Breast epithelium (tissue), 4 donors: ENCODE data around the gene FSIP1. TPM values are rescaled to one million over a fixed set of nuclear protein-coding genes. Genes with fewer than 3 reads are reported as not detected.
A peak's percentile ranks its signal among the peaks of the same experiment; 100 is the strongest.

Experiments used
- DNase-seq, 2 donors: peaks; one replicate each; pipeline ENCODE4 v3.0.0-alpha.2; 2019; ENCODE audit warnings: low spot score in 2 of 2
- H3K27ac ChIP-seq, 2 donors: fragments of 200-600 bp; sonication (generic) in 1 of 2; one replicate each; pipeline ENCODE4 v1.5.1; 2016 to 2019; ENCODE audit warnings: mild to moderate bottlenecking in 1 of 2
- H3K27me3 ChIP-seq, 2 donors: fragments of 200-600 bp; sonication (generic) in 1 of 2; one replicate each; pipeline versions ENCODE4 v1.5.1 to v1.6.0; 2017 to 2019; ENCODE audit warnings: control low read depth in 1 of 2, mild to moderate bottlenecking in 1 of 2
- H3K36me3 ChIP-seq: fragments of 200-600 bp; one replicate; pipeline ENCODE4 v1.5.1; 2019
- H3K4me1 ChIP-seq, 2 donors: fragments of 200-600 bp; sonication (generic); one replicate each; pipeline ENCODE4 v1.5.1; 2016 to 2019; ENCODE audit warnings: control low read depth in 1 of 2
- H3K4me3 ChIP-seq, 3 donors: fragments of 200-600 bp; sonication (generic); 1 replicate in 2 of 3; 2 replicates in 1 of 3; pipeline ENCODE4 v1.5.1; 2016 to 2019; ENCODE audit warnings: mild to moderate bottlenecking in 3 of 3, moderate library complexity in 2 of 3
- H3K9me3 ChIP-seq, 2 donors: fragments of 200-600 bp; sonication (generic) in 1 of 2; one replicate each; pipeline ENCODE4 v1.5.1; 2016 to 2019; ENCODE audit warnings: control low read depth in 1 of 2
- POLR2A ChIP-seq: fragments of 450-650 bp; IDR thresholded peaks from one replicate; pipeline ENCODE4 v1.6.1; 2016; ENCODE audit warnings: antibody characterized with exemption, mild to moderate bottlenecking, moderate library complexity
- POLR2AphosphoS5 ChIP-seq, 3 donors: sonication (generic); formaldehyde crosslinking; IDR thresholded peaks; one replicate each; pipeline ENCODE4 v1.6.1; 2017; ENCODE audit warnings: antibody characterized with exemption in 3 of 3
- intact Hi-C: fragments of 100-400 bp; cut with DNase I; formaldehyde crosslinking; loops from one replicate; pipeline ENCODE4 v1.15.1; 2023; ENCODE audit warnings: low total_unique reads
- total RNA-seq, 3 donors: library from RNA; depleted of rRNA; stranded (reverse); fragments of >200 nt; gene quantifications; one replicate each; pipeline ENCODE4 v1.1.0, GENCODE V29; 2016
- TF ChIP-seq, protein P1 (sequence below), 3 donors: fragments of 450-650 bp; IDR thresholded peaks; one replicate each; pipeline ENCODE4 v1.5.1; 2016 to 2017; ENCODE audit warnings: antibody characterized with exemption in 3 of 3, mild to moderate bottlenecking in 3 of 3, moderate library complexity in 3 of 3

The FSIP1 gene
- total RNA-seq, 3 donors from 2014 or later, result 0.32 to 23.3 (median 16.2) TPM

DNA sequence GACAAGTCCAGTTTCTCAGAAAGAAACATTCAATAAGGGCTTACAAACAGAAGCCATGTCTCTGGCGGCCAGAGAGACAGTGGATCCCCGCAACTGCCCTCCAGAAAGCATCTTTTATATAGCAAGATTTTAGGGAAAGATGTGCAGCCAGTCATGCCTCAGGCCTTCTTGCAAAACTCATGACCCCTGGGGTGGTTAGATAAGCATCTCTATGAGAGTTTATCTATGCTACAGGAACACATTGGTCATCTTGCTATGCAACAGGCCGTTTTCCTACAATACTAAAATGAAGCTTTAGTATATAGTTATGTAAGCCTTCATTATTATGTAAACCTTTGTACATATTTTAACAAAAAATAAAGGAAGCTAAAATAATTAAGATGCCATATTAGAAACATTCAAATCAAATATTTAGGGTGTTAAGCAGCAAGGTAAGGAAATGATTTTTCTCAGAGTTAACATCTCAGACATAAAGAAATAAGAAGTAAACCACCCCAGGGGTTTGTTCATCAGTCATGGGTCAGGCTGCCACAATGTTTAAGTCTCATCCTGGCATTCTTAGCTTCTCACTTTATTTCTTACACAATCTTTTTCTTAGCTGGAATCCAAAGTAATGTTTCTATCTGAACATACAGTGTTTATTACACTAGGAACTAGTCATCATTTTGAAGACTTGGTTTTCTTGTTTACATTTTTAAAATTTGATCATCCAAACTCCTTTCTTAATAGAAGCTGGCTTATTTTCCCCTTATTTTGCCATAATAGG, 6.3 kb upstream of the FSIP1 start:
- peaks cover 0 to under 1% of the 10 kb centered on the region in 2 donors for H3K4me1 ChIP-seq
- intact Hi-C loops, result no loop called here
- DNase-seq, result no peak
- H3K27me3 ChIP-seq, result no peaks in the 10 kb centered on the region
- H3K36me3 ChIP-seq, result no peaks in the 10 kb centered on the region
- no peak overlapping the region for H3K27ac ChIP-seq
- H3K9me3 ChIP-seq, result no peaks in the 10 kb centered on the region
- H3K4me3 ChIP-seq, result no peak overlapping the region
- TF ChIP-seq, protein P1, sequence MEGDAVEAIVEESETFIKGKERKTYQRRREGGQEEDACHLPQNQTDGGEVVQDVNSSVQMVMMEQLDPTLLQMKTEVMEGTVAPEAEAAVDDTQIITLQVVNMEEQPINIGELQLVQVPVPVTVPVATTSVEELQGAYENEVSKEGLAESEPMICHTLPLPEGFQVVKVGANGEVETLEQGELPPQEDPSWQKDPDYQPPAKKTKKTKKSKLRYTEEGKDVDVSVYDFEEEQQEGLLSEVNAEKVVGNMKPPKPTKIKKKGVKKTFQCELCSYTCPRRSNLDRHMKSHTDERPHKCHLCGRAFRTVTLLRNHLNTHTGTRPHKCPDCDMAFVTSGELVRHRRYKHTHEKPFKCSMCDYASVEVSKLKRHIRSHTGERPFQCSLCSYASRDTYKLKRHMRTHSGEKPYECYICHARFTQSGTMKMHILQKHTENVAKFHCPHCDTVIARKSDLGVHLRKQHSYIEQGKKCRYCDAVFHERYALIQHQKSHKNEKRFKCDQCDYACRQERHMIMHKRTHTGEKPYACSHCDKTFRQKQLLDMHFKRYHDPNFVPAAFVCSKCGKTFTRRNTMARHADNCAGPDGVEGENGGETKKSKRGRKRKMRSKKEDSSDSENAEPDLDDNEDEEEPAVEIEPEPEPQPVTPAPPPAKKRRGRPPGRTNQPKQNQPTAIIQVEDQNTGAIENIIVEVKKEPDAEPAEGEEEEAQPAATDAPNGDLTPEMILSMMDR (IDR thresholded peaks at IDR 0.05), result no peak
- no peak for TF ChIP-seq POLR2AphosphoS5 (IDR thresholded peaks at IDR 0.05)
- no peak for TF ChIP-seq POLR2A

DNA sequence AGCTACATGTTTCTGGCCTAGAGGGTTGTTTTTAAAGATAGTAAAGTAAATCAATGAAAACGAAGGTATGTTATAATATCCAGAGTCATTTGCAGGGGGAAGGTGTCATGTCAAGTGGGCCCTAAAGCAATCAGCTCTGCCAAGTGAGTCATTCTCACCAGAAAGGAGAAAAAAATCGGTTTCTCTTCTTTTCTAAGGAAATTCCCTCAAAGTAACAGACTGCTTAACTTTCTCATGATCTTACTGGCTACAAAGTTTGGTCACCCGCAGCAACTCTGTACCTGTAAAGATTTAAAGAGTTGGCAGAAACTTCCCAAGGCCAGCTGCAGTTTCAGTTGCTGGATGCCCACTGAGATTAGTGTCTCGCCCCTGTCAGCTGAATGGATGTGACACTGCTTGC, 5.5 kb upstream of the FSIP1 start:
- DNase-seq, result no peak
- no peaks in the 10 kb centered on the region for H3K9me3 ChIP-seq
- H3K27me3 ChIP-seq, result no peaks in the 10 kb centered on the region
- peaks cover 0 to 6% of the 10 kb centered on the region in 2 donors for H3K4me1 ChIP-seq
- no peak overlapping the region for H3K27ac ChIP-seq
- intact Hi-C loops, result no loop called here
- no peak overlapping the region for H3K4me3 ChIP-seq
- no peak for TF ChIP-seq POLR2A
- no peak for TF ChIP-seq POLR2AphosphoS5 (IDR thresholded peaks at IDR 0.05)
- TF ChIP-seq, protein P1 (IDR thresholded peaks at IDR 0.05), result no peak
- no peaks in the 10 kb centered on the region for H3K36me3 ChIP-seq

DNA sequence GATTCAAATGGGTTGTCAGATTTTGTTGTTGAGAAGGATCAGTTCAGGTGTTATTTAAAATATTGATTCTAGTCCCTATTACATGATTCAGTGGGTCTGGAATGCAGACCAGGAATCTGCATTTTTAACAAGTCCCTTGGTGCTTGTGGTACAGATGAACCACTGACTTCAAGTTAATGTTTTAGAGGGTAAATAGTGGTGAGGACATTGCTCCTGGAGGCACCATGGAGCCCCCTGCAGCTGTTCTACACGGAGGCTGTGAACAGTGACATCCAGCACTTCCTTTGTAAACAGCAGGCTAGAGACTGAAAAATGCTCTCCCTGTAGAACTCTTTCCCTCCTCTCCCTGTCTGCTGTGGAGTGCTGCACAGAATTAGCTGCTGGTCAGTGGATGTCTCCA, 4.8 kb upstream of the FSIP1 start:
- Histone ChIP-seq H3K27ac (no peak overlapping the region), H3K4me1 (peaks cover 0 to 6% of the 10 kb centered on the region in 2 donors), H3K9me3 (no peaks in the 10 kb centered on the region), H3K4me3 (no peak overlapping the region), H3K36me3 (no peaks in the 10 kb centered on the region), H3K27me3 (no peaks in the 10 kb centered on the region)
- no peak for DNase-seq
- TF ChIP-seq, protein P1 (IDR thresholded peaks at IDR 0.05), result no peak
- TF ChIP-seq POLR2A (no peak), POLR2AphosphoS5 (IDR thresholded peaks at IDR 0.05) (no peak)
- intact Hi-C loops, result no loop called here

DNA sequence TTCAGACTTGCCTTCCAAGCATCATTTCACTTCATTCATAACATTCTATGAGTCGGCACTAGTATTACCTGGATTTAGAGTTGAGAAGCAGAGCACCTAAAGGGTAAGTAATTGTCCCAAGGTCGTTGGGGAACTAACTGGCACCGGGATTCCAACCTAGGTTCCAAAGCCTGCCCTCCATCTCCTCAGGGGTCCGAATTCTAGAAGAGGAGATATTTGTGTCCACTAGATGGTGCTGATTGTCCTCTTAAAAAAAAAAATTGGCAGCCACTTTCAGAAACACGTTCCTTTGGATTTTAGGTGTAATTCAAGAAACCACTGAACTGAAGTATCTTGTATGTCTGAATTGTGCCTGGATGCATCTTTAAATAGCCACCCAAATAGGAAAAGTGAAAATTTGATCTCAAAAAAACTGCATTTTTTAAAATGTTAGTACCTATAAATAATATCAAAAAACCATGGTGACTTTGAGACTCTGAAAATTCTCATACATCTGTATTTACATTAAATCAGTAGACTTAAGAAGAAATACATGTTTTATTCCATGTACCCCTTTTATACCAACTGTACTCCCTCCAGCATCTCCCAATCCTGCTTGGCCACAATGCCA, 3.9 kb upstream of the FSIP1 start:
- intact Hi-C loops, result no loop called here
- no peaks in the 10 kb centered on the region for H3K27me3 ChIP-seq
- H3K9me3 ChIP-seq, result no peaks in the 10 kb centered on the region
- H3K36me3 ChIP-seq, result no peaks in the 10 kb centered on the region
- no peak overlapping the region for H3K4me3 ChIP-seq
- peaks cover 0 to 6% of the 10 kb centered on the region in 2 donors for H3K4me1 ChIP-seq
- no peak overlapping the region for H3K27ac ChIP-seq
- no peak for TF ChIP-seq POLR2A
- no peak for TF ChIP-seq POLR2AphosphoS5 (IDR thresholded peaks at IDR 0.05)
- TF ChIP-seq, protein P1 (IDR thresholded peaks at IDR 0.05), result peak; percentile 53 to 78 (median 61)
- no peak for DNase-seq

DNA sequence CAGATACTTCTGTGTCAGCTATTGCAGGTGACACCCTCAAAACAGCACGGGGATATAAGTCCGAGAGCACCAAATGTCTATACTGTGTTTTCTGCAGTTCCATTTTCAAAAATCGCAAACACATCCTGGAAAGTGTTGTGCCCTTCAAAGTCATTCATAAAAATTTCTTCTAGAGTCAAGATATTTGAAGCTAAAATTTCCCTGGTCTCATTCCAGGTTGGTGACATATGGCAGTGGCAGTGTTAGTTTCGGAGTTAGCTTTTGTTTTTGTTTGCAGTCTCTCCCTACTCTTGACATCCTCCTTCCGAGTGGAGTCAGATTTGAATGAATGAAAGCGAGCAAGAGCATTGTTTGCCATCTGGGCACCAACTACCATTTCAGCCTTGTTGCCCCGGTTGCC, 3.2 kb upstream of the FSIP1 start:
- no peak for DNase-seq
- H3K9me3 ChIP-seq, result no peaks in the 10 kb centered on the region
- no peak overlapping the region for H3K27ac ChIP-seq
- H3K4me3 ChIP-seq, result no peak overlapping the region
- H3K27me3 ChIP-seq, result no peaks in the 10 kb centered on the region
- no peaks in the 10 kb centered on the region for H3K36me3 ChIP-seq
- intact Hi-C loops, result no loop called here
- peaks cover 0 to 6% of the 10 kb centered on the region in 2 donors for H3K4me1 ChIP-seq
- TF ChIP-seq POLR2A (no peak), POLR2AphosphoS5 (IDR thresholded peaks at IDR 0.05) (no peak)
- TF ChIP-seq, protein P1 (IDR thresholded peaks at IDR 0.05), result no peak
